GM12872 (cell line): ENCODE results near the gene MYOM1.

Experiments
- CTCF ChIP-seq: IDR thresholded peaks from 3 replicates; pipeline ENCODE4 v1.5.1; 2011; ENCODE audit warnings: low read depth, mild to moderate bottlenecking, low read length, moderate library complexity; ENCODE audit not compliant: insufficient read depth

The MYOM1 gene

DNA sequence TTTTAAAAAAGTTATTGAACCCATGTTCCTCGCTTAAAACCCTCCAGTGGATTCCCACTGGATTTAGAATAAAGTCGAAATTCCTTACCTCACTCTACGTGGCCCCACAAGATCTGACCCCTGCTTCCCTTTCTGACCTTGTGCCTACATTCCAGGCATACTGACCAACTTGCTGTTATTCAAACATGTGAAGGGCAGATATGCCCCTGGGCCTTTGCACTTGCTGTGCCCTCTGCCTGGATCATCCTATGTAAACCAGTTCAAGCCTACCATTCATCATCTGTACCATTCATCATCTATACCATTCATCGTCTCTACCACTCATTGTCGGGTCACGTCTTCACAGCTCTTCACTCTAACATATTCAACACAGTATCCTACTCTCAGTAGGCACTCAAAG, 165.6 kb downstream of the MYOM1 start:
- TF ChIP-seq CTCF: no peak

DNA sequence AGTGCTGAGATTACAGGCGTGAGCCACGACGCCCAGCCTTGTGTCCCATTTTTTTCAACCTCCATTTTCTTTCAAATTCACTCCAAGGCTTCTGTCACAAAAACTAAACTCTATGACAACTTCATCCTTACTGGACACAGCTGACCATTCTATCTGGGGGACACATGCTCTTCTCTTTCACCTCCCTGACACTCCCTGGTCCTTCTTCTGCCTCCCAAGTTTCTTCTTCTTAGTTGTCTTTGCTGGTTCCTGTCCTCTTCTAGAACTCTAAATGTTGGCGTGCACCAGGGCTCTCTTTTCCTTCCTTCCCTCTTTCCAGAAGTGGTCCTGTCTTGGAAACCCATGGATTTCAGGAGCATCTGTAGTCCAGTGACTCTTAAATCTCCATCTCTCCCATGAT, 166.7 kb downstream of the MYOM1 start:
- TF ChIP-seq CTCF: no peak

DNA sequence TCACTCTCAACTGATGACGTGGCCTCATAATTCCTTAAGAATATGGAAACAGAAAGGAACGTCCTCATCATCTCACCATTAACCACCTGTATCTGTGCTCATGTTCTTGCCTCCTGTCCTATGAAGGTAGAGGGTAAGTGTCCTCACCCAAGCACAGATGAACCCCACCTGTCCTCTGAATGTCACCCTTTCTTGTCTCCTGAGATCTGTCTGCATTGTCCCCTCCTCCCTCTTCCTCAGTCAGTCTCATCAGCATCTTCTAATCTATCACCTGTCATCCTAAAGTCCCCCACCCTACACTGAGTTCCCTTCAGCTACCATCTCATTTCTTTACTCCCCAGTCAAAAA, 167.4 kb downstream of the MYOM1 start:
- no peak for TF ChIP-seq CTCF

- no peak for TF ChIP-seq CTCF
Measured at GRCh38 chr18:3051718-3052410, 167.9 kb downstream of the MYOM1 start.

GRCh38 chr18:3048820-3049349, 170.9 kb downstream of the MYOM1 start:
- no peak for TF ChIP-seq CTCF

DNA sequence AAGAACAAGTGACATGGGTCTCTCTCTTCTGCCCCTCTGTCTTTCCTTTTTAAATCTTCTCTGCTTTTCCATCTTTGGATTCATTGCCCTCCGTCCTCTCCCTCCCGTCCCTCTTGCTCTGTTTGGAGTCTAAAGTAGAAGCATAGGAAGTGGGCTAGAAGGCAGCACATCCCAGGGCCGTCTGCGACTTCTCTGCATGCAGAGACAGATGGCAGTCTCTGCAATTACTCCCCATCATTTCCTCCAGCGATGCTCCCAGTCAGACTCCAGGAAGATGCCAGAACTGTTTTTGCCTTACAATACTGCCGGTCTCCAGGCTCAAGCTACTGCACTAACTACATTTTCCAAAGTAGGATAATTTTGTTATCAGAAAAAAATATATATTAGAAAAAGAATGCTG, 171.6 kb downstream of the MYOM1 start:
- TF ChIP-seq CTCF: no peak

DNA sequence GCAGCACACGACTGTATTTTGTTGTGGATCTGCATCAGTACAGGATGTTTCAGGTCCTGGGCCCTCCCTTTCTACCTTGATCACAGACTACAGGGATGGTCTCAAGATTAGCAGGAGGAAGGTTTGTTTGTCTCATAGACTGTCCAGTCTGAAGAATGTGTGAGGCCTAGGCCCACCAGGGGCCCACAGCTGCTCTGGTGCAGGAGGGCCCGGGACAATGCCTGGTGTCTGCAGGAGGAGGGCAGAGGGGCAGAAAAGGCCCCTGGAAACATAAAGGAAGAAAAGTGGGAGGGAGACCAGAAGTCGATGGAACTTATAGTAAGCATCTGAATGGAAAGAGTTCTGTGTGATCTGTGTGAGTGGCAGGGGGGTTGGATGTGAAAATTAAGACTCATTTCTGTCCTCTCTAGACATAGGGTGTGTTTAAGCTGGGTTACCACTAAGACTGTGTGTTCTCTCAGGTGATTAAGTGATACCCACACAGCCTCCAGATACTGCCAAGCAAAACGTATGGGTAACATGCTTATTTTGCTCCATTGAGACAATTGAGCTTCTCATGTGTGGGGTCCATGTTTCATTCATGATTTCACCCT, 173.5 kb downstream of the MYOM1 start:
- no peak for TF ChIP-seq CTCF
